Fibroblast of pulmonary artery (primary cell): Measurements from ENCODE around the gene EXOC6B.

Source experiments
- DNase-seq: peaks from one replicate; pipeline ENCODE4 v3.0.0-alpha.2; 2010; ENCODE audit warnings: low read depth
- H3K4me3 ChIP-seq: replicated peaks from 2 replicates; pipeline ENCODE4 v1.5.1; 2011; ENCODE audit warnings: low read depth, mild to moderate bottlenecking, control low read depth, low read length, moderate library complexity
- TF ChIP-seq, protein P1 (sequence below): IDR thresholded peaks from 2 replicates; pipeline ENCODE4 v1.5.1; 2011; ENCODE audit warnings: mild to moderate bottlenecking, control low read depth, low read length, inconsistent platforms; ENCODE audit errors: missing control alignments

EXOC6B gene

DNA sequence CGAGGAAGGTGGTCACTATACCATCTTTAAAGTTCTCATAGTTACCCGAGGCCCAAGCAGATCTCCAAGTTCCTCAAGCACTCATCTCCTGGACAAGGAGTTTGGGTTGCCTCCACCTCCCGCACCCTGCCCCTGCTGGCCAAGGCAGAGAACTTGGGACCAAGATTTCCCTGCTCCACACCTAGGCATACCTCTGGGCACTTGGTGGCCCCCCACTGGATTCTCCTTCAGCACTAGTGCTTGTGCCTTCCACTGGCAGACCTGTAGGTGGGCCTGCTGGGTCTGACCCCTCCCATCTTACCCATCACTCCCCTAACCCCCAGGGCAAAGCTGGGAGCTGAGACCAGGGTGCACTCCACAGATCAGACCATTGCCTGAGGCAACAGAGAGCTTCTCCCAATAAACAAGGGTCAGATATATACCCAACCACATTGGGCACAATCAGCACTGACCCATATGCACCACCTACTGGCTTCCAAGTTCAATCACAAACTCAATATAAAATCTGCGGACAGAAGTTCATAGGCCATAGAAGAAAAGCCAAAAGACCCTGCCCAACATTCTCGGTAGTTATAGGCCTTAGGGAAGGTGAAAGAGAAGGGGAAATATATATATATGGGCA is 244.2 kb downstream of the EXOC6B start:
- no peak for DNase-seq
- TF ChIP-seq, protein P1, sequence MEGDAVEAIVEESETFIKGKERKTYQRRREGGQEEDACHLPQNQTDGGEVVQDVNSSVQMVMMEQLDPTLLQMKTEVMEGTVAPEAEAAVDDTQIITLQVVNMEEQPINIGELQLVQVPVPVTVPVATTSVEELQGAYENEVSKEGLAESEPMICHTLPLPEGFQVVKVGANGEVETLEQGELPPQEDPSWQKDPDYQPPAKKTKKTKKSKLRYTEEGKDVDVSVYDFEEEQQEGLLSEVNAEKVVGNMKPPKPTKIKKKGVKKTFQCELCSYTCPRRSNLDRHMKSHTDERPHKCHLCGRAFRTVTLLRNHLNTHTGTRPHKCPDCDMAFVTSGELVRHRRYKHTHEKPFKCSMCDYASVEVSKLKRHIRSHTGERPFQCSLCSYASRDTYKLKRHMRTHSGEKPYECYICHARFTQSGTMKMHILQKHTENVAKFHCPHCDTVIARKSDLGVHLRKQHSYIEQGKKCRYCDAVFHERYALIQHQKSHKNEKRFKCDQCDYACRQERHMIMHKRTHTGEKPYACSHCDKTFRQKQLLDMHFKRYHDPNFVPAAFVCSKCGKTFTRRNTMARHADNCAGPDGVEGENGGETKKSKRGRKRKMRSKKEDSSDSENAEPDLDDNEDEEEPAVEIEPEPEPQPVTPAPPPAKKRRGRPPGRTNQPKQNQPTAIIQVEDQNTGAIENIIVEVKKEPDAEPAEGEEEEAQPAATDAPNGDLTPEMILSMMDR = no peak
- H3K4me3 ChIP-seq = no peak overlapping the region

DNA sequence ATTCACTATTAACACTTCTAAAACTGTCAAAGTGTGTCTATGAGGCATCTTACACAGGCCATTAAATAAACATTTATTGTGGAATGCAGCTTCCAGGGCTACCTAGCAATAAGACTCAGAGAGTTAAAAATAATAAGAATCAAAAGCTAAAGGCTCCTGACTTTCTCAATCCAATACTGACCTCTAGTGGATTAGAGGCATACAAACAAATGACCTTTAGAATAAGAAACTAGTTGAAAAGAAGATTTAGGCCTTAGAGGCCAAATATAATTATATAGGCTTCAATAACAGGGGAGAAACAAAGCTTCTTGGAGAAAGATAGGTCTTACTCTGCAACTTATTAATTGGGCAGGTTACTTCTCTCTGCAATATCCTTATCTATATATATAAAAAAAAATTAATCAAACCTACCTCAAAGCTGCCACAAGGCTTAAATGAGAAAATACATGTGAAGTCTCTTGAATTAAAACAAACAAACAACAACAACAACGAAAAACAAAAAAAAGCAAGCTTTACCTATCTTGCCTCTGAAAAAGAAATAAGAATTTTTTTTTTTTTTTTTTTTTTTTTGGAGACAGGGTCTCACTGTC is 246.1 kb downstream of the EXOC6B start:
- peak; percentile 76 for DNase-seq
- H3K4me3 ChIP-seq = no peak overlapping the region
- TF ChIP-seq, protein P1 = peak; percentile 65

GRCh38 chr2:72576861-72577260 is 249.0 kb downstream of the EXOC6B start:
- TF ChIP-seq, protein P1 = no peak
- H3K4me3 ChIP-seq = no peak overlapping the region
- peak; percentile 44 for DNase-seq

GRCh38 chr2:72576459-72576858 is 249.4 kb downstream of the EXOC6B start:
- TF ChIP-seq, protein P1 = no peak
- DNase-seq = peak; percentile 37

GRCh38 chr2:72574886-72575285 is 250.9 kb downstream of the EXOC6B start:
- TF ChIP-seq, protein P1 = no peak
- H3K4me3 ChIP-seq = no peak overlapping the region
- DNase-seq = no peak

More at GRCh38 chr2:72576459-72576858, 249.4 kb downstream of the EXOC6B start:
- H3K4me3 ChIP-seq = no peak overlapping the region

DNA sequence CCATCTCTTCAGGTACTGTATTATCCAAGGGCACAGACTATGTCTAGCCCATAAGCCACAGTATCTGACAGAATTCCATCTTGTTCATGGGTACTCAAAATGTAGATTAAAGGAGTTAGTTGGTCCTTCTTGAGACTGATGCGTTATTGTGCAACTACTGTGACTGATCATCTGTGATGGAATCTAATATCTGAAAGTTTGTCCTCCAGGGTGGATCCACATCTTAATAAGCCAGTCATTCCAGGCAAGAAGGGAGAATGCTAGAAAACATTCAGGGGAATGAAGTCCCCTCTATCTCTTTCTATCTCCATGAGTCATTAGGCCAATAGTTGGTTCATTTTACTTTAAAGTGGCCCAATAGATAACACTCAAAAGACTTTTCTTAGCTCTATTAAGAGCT is 252.6 kb downstream of the EXOC6B start:
- no peak overlapping the region for H3K4me3 ChIP-seq
- no peak for DNase-seq
- TF ChIP-seq, protein P1 = no peak

GRCh38 chr2:72572501-72572900 is 253.3 kb downstream of the EXOC6B start:
- peak; percentile 83 for DNase-seq
- TF ChIP-seq, protein P1 = no peak
- H3K4me3 ChIP-seq = no peak overlapping the region
